ENCODE data around the gene KATNB1. TPM values are rescaled to one million over a fixed set of nuclear protein-coding genes. Genes with fewer than 3 reads are reported as not detected.

Gene KATNB1
- total RNA-seq, 1 experiment from 2014 or later = 30.6 TPM

DNA sequence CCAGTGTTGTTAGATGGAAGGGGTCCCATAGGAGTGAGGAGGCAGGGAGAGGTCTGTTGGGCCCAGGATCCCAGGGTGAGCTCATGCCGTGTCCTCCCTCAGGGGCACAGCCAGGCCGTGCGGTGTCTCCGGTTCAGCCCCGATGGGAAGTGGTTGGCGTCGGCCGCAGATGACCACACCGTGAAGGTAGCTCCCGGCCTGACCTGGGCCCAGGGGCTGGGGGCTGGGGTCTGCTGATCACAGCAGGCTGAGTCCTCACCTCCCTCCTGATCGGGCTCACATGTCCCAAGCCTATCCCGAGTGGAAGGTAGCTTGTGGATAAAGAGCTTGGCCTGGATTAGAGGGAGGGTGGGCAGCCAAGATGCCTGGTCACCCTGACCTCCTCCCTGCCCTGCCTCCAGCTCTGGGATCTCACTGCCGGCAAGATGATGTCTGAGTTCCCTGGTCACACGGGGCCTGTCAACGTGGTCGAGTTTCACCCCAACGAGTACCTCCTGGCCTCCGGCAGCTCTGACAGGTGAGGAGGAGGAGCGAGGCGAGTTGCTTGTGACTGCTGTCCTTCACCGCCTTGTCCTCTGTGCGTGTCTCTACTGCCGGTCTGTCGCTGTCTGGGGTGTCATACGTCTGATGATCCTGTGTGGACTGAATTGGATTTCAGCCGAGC lies 16.1 kb downstream of the KATNB1 start:
- H3K9me3 Mint-ChIP-seq (ENCODE audit: unreplicated experiment) = no peaks in the 10 kb centered on the region
- BruUV-seq (replicated peaks) = no TSS peak
- ChIA-PET POLR2A (interaction anchor here (0.8 kb wide), 1 partner anchor 255 kb away, joined by 3 read pairs; no protein-coding TSS in a partner anchor), CTCF (interaction anchor here (0.6 to 0.8 kb wide), 4 partner anchors 15 to 115 kb away, joined by 3 to 5 read pairs (median 4); no protein-coding TSS in a partner anchor)
- H3K36me3 Mint-ChIP-seq (ENCODE audit: insufficient read depth, unreplicated experiment) = peaks cover 5% of the 10 kb centered on the region
- no peaks in the 10 kb centered on the region for H3K27me3 Mint-ChIP-seq (ENCODE audit: insufficient read depth, unreplicated experiment)
- H3K4me3 Mint-ChIP-seq (ENCODE audit: unreplicated experiment) = no peak overlapping the region
- TF ChIP-seq, protein P1, sequence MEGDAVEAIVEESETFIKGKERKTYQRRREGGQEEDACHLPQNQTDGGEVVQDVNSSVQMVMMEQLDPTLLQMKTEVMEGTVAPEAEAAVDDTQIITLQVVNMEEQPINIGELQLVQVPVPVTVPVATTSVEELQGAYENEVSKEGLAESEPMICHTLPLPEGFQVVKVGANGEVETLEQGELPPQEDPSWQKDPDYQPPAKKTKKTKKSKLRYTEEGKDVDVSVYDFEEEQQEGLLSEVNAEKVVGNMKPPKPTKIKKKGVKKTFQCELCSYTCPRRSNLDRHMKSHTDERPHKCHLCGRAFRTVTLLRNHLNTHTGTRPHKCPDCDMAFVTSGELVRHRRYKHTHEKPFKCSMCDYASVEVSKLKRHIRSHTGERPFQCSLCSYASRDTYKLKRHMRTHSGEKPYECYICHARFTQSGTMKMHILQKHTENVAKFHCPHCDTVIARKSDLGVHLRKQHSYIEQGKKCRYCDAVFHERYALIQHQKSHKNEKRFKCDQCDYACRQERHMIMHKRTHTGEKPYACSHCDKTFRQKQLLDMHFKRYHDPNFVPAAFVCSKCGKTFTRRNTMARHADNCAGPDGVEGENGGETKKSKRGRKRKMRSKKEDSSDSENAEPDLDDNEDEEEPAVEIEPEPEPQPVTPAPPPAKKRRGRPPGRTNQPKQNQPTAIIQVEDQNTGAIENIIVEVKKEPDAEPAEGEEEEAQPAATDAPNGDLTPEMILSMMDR (IDR thresholded peaks at IDR 0.05; ENCODE audit: unreplicated experiment) = no peak
- intact Hi-C loops (cut with micrococcal nuclease) = no loop called here
- no peak for DNase-seq (ENCODE audit: unreplicated experiment)
- H3K4me1 Mint-ChIP-seq (ENCODE audit: insufficient read depth, unreplicated experiment) = no peaks in the 10 kb centered on the region
- H3K27ac Mint-ChIP-seq (ENCODE audit: low read depth, unreplicated experiment) = no peak overlapping the region

DNA sequence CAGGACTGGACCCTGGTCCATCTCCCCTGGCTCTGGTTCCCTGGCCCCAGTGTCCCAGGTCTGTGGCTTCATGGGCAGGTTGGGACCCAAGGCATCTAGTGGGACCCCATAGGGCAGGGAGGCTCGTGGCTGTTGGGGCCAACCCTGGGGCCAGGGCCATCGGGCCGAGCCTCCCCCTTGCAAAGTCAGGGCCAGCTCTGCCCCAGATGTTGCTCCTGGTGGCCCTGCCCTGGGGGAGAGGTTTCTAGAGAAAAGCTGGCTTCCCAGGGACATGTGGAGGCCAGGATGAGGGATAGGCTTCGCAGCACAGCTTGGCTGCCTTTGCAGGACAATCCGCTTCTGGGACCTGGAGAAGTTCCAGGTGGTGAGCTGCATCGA lies 16.6 kb downstream of the KATNB1 start:
- H3K36me3 Mint-ChIP-seq (ENCODE audit: insufficient read depth, unreplicated experiment) = peaks cover 8% of the 10 kb centered on the region
- no peak overlapping the region for H3K4me3 Mint-ChIP-seq (ENCODE audit: unreplicated experiment)
- DNase-seq (ENCODE audit: unreplicated experiment) = no peak
- TF ChIP-seq, protein P1 (IDR thresholded peaks at IDR 0.05; ENCODE audit: unreplicated experiment) = no peak
- H3K4me1 Mint-ChIP-seq (ENCODE audit: insufficient read depth, unreplicated experiment) = no peaks in the 10 kb centered on the region
- ChIA-PET POLR2A (no interaction called here), CTCF (interaction anchor here (0.6 to 0.8 kb wide), 2 partner anchors 16 to 115 kb away, joined by 3 to 5 read pairs; no protein-coding TSS in a partner anchor)
- intact Hi-C loops (cut with micrococcal nuclease) = no loop called here
- H3K27ac Mint-ChIP-seq (ENCODE audit: low read depth, unreplicated experiment) = no peak overlapping the region
- H3K9me3 Mint-ChIP-seq (ENCODE audit: unreplicated experiment) = no peaks in the 10 kb centered on the region
- no peaks in the 10 kb centered on the region for H3K27me3 Mint-ChIP-seq (ENCODE audit: insufficient read depth, unreplicated experiment)
- no TSS peak for BruUV-seq (replicated peaks)

DNA sequence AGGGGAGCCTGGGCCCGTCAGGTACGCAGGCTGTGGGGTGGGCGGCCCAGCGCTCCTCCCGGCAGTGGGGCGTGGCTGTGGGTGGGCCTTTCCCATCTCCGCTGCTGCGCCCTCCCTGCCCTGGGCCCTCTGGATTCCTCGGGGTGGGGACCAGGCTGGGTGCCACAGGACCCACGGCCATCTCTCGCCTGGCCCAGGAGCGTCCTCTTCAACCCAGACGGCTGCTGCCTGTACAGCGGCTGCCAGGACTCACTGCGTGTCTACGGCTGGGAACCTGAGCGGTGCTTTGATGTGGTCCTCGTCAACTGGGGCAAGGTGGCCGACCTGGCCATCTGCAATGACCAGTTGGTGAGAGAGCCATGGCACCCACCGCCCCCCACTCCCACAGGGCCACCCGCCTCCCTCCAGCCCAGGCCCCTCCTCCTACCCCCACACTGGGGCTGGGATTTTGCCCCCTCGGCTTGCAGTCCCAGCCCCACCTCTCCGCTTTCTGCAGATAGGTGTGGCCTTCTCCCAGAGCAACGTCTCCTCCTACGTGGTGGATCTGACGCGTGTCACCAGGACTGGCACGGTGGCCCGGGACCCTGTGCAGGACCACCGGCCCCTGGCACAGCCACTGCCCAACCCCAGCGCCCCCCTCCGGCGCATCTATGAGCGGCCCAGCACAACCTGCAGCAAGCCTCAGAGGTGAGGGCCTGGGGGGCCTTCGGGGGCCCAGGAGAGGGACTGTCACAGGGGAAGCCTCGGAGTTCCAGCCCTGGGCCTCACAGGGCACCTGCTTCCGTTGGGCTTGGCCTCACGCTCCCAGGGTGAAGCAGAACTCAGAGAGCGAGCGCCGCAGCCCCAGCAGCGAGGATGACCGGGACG lies 17.2 kb downstream of the KATNB1 start:
- intact Hi-C loops (cut with micrococcal nuclease) = no loop called here
- H3K36me3 Mint-ChIP-seq (ENCODE audit: insufficient read depth, unreplicated experiment) = peaks cover 11% of the 10 kb centered on the region
- no TSS peak for BruUV-seq (replicated peaks)

More for the DNA sequence above, 17.2 kb downstream of the KATNB1 start:
- POLR2A ChIA-PET = no interaction called here
- CTCF ChIA-PET = interaction anchor here (7.9 kb wide), 1 partner anchor 110 kb away, joined by 109 read pairs; no protein-coding TSS in a partner anchor
- Mint-ChIP-seq H3K27ac (ENCODE audit: low read depth, unreplicated experiment) (no peak overlapping the region), H3K27me3 (ENCODE audit: insufficient read depth, unreplicated experiment) (no peaks in the 10 kb centered on the region), H3K9me3 (ENCODE audit: unreplicated experiment) (no peaks in the 10 kb centered on the region), H3K4me1 (ENCODE audit: insufficient read depth, unreplicated experiment) (no peaks in the 10 kb centered on the region), H3K4me3 (ENCODE audit: unreplicated experiment) (no peak overlapping the region)
- TF ChIP-seq, protein P1 (IDR thresholded peaks at IDR 0.05; ENCODE audit: unreplicated experiment) = no peak
- DNase-seq (ENCODE audit: unreplicated experiment) = no peak

All from MCF 10A (cell line).